ENCODE results near the gene ZBTB34.

The ZBTB34 gene

DNA sequence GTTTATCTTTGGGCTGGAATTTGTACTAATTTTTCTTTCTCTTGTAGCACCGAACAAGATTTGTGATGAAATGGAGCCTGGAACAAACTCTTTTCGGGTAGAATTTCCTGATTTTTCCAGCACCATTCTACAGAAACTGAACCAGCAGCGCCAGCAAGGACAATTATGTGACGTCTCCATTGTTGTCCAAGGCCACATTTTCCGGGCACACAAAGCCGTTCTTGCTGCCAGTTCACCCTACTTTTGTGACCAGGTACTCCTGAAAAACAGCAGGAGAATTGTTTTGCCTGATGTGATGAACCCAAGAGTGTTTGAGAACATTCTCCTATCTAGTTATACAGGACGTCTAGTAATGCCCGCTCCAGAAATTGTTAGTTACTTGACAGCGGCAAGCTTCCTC is 28.0 kb upstream of the ZBTB34 start:
- H3K4me3 ChIP-seq (ENCODE audit: low read length): no peak overlapping the region
- H3K27me3 ChIP-seq (ENCODE audit: control insufficient read depth, insufficient read depth, low read length): no peaks in the 10 kb centered on the region
- H3K27ac ChIP-seq (ENCODE audit: low read length): no peak overlapping the region
- no peak overlapping the region for H3K9ac ChIP-seq (ENCODE audit: low read length)
- H3K9me3 ChIP-seq (ENCODE audit: control insufficient read depth, low read depth, low read length): no peaks in the 10 kb centered on the region
- H3K4me1 ChIP-seq (ENCODE audit: control insufficient read depth, low read depth, low read length): no peaks in the 10 kb centered on the region
- peaks cover 21% of the 10 kb centered on the region for H3K36me3 ChIP-seq (ENCODE audit: control insufficient read depth, low read depth, low read length)

DNA sequence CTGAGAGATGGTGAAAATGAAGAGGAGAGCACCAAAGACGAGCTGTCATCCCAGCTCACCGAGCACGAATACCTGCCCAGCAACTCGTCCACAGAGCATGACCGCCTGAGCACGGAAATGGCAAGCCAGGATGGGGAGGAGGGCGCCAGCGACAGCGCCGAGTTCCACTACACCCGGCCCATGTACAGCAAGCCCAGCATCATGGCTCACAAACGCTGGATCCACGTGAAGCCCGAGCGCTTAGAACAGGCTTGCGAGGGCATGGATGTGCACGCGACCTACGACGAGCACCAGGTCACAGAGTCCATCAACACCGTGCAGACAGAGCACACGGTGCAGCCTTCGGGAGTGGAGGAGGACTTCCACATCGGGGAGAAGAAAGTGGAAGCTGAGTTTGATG is 27.4 kb upstream of the ZBTB34 start:
- no peaks in the 10 kb centered on the region for H3K27me3 ChIP-seq (ENCODE audit: control insufficient read depth, insufficient read depth, low read length)
- no peak overlapping the region for H3K9ac ChIP-seq (ENCODE audit: low read length)
- H3K27ac ChIP-seq (ENCODE audit: low read length): no peak overlapping the region
- no peaks in the 10 kb centered on the region for H3K4me1 ChIP-seq (ENCODE audit: control insufficient read depth, low read depth, low read length)
- H3K9me3 ChIP-seq (ENCODE audit: control insufficient read depth, low read depth, low read length): no peaks in the 10 kb centered on the region
- H3K4me3 ChIP-seq (ENCODE audit: low read length): no peak overlapping the region
- H3K36me3 ChIP-seq (ENCODE audit: control insufficient read depth, low read depth, low read length): peaks cover 21% of the 10 kb centered on the region

DNA sequence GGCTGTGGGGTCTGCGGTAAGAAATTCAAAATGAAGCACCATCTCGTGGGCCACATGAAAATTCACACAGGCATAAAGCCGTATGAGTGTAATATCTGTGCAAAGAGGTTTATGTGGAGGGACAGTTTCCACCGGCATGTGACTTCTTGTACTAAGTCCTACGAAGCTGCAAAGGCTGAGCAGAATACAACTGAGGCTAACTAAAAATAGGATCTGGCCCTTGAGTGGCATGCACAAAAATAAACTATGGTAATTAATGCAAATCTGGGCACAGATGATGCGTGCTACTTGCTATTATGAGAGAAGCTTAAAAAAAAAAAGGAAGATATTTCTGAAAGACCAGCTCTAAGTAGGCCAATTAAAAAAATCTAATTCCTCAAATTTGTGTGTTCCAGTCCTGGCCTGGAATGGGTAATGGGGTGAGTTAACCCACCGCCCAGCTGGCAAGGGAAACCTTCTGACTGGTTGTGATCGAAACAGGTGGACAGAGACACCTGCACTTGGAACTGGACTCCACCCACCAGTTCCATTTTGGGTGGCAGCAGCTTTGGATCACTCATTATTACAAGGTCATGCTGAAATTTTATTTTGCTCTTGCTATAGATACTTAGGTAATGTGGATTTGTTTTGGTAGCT is 26.6 kb upstream of the ZBTB34 start:
- H3K36me3 ChIP-seq (ENCODE audit: control insufficient read depth, low read depth, low read length): peaks cover 21% of the 10 kb centered on the region
- H3K9me3 ChIP-seq (ENCODE audit: control insufficient read depth, low read depth, low read length): no peaks in the 10 kb centered on the region
- no peak overlapping the region for H3K4me3 ChIP-seq (ENCODE audit: low read length)
- no peak overlapping the region for H3K9ac ChIP-seq (ENCODE audit: low read length)
- no peak overlapping the region for H3K27ac ChIP-seq (ENCODE audit: low read length)
- no peaks in the 10 kb centered on the region for H3K4me1 ChIP-seq (ENCODE audit: control insufficient read depth, low read depth, low read length)
- H3K27me3 ChIP-seq (ENCODE audit: control insufficient read depth, insufficient read depth, low read length): no peaks in the 10 kb centered on the region

DNA sequence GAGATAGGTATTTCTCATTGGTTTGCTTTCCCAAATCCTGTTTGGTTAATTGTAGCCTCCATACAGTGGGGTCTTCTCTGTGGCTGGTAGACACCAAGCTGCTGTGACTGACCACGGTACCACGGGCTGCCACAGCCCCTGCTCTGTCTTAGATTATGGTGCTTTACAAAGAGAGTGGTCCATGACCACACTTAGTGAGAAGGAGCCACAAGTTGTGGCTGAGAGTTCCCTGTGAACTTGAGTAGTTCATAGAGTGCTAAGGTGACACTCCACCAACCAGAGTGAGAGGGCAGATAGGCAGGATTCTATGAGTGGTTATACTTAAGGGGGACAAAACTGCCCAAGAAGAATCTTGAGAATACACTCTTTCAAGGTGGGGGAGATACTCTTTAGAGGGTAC is 25.8 kb upstream of the ZBTB34 start:
- no peaks in the 10 kb centered on the region for H3K4me1 ChIP-seq (ENCODE audit: control insufficient read depth, low read depth, low read length)
- H3K9ac ChIP-seq (ENCODE audit: low read length): no peak overlapping the region
- H3K27ac ChIP-seq (ENCODE audit: low read length): no peak overlapping the region
- no peaks in the 10 kb centered on the region for H3K9me3 ChIP-seq (ENCODE audit: control insufficient read depth, low read depth, low read length)
- H3K4me3 ChIP-seq (ENCODE audit: low read length): no peak overlapping the region
- no peaks in the 10 kb centered on the region for H3K27me3 ChIP-seq (ENCODE audit: control insufficient read depth, insufficient read depth, low read length)
- peaks cover 21% of the 10 kb centered on the region for H3K36me3 ChIP-seq (ENCODE audit: control insufficient read depth, low read depth, low read length)

DNA sequence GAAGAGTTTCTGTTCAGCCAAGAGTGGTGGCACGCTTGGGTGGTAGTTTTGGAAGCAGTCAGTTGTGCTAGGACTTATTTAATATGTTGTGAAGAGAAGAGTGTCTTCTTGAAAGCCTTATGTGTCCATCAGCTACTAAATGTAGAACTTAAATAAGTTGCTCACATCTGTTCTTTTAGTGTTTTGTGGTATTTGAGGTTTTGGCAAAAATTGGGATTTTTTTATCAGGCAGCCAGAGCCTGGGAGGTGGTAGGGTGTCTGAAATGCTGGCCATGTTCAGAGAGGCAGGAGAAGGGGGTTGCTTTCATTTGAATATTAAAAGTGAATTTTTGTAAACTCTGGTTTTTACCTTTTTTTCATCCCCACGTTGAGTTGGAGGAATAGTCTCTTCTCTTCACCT is 24.2 kb upstream of the ZBTB34 start:
- Histone ChIP-seq H3K9ac (ENCODE audit: low read length) (no peak overlapping the region), H3K9me3 (ENCODE audit: control insufficient read depth, low read depth, low read length) (no peaks in the 10 kb centered on the region)

DNA sequence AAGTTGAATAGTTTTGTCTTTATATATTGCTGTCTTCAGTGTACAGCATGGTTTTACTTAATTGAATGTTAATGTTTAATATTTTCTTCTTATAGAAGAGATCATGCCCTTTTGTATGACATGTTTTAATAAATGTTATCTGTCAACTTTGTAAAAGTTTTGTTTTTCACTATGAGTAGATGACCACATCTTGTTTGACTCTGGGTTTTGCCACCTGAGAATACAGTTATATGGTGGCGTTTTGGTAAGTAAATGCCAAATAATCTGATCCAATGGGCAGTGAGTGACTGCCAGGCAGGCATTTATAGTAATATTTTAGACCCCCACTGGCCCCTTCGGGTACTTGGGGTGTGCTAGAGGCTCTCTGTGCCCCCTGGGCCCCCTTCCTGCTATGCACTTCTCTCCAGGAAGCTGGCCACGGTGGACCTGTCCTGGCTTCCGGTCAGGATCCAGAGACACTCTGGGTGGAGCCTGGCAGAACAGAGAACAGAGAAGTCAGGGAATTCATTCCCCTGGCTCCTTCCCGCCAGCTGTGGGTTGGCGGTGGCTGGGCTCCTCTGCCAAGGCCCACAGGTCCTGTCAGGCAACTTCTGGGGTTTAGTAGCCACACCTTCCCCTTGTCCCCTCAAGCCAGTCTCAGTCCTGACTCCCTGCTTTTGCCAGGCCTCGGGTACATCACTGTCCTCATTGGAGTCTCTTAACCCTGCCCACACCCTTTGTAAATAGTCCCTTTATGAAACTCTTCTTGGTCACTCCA is 22.2 kb upstream of the ZBTB34 start:
- Histone ChIP-seq H3K9ac (ENCODE audit: low read length) (no peak overlapping the region), H3K4me3 (ENCODE audit: low read length) (no peak overlapping the region), H3K4me1 (ENCODE audit: control insufficient read depth, low read depth, low read length) (no peaks in the 10 kb centered on the region), H3K9me3 (ENCODE audit: control insufficient read depth, low read depth, low read length) (no peaks in the 10 kb centered on the region), H3K27me3 (ENCODE audit: control insufficient read depth, insufficient read depth, low read length) (no peaks in the 10 kb centered on the region), H3K27ac (ENCODE audit: low read length) (no peak overlapping the region), H3K36me3 (ENCODE audit: control insufficient read depth, low read depth, low read length) (peaks cover 12% of the 10 kb centered on the region)

More for the DNA sequence above, 24.2 kb upstream of the ZBTB34 start:
- H3K27ac ChIP-seq (ENCODE audit: low read length): no peak overlapping the region
- peaks cover 21% of the 10 kb centered on the region for H3K36me3 ChIP-seq (ENCODE audit: control insufficient read depth, low read depth, low read length)
- H3K27me3 ChIP-seq (ENCODE audit: control insufficient read depth, insufficient read depth, low read length): no peaks in the 10 kb centered on the region
- no peaks in the 10 kb centered on the region for H3K4me1 ChIP-seq (ENCODE audit: control insufficient read depth, low read depth, low read length)
- no peak overlapping the region for H3K4me3 ChIP-seq (ENCODE audit: low read length)

DNA sequence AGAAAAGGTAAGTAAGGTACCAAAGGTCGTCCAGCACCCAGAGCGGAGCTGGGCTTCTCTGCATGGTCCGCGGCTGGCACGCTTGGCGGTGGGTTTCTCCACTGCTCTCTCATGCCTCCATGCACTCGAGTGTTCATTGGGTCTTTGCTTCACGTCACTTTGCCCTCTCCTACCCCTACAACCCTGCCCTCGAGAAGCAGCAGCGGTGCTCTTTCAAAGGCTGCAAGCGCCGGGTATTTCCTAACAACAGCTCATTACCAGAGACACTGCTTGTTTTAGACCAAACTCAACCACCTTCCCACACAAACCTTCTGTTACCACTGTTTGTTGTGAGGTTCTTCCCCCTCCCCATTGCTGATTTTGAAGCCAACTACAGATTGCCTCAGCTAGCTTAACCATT is 21.5 kb upstream of the ZBTB34 start:
- H3K9me3 ChIP-seq (ENCODE audit: control insufficient read depth, low read depth, low read length): no peaks in the 10 kb centered on the region
- no peak overlapping the region for H3K4me3 ChIP-seq (ENCODE audit: low read length)
- H3K27me3 ChIP-seq (ENCODE audit: control insufficient read depth, insufficient read depth, low read length): no peaks in the 10 kb centered on the region
- H3K9ac ChIP-seq (ENCODE audit: low read length): no peak overlapping the region
- H3K4me1 ChIP-seq (ENCODE audit: control insufficient read depth, low read depth, low read length): no peaks in the 10 kb centered on the region
- peaks cover 5% of the 10 kb centered on the region for H3K36me3 ChIP-seq (ENCODE audit: control insufficient read depth, low read depth, low read length)
- no peak overlapping the region for H3K27ac ChIP-seq (ENCODE audit: low read length)

DNA sequence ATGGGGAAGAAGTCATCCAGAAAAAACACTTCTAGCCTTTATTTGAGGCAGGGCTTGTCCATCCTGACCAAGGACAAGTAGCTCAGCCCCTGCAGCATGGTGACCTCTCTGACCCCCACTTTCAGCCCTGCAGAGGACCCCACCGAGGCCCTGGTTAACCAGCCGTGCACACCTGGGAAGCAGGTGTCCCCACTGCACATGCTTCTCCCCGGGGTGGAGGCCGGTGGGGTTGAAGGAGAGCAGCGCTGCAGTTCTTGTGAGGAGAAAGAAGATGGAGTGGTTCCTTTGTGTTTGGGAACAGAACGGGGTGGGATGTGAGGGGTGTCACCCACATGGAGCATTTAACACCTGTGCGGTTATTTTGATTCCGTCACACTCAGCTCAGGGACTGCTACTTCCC is 21.1 kb upstream of the ZBTB34 start:
- Histone ChIP-seq H3K9ac (ENCODE audit: low read length) (no peak overlapping the region), H3K27ac (ENCODE audit: low read length) (no peak overlapping the region), H3K9me3 (ENCODE audit: control insufficient read depth, low read depth, low read length) (no peaks in the 10 kb centered on the region), H3K36me3 (ENCODE audit: control insufficient read depth, low read depth, low read length) (peaks cover under 1% of the 10 kb centered on the region), H3K4me1 (ENCODE audit: control insufficient read depth, low read depth, low read length) (no peaks in the 10 kb centered on the region), H3K4me3 (ENCODE audit: low read length) (no peak overlapping the region), H3K27me3 (ENCODE audit: control insufficient read depth, insufficient read depth, low read length) (no peaks in the 10 kb centered on the region)

DNA sequence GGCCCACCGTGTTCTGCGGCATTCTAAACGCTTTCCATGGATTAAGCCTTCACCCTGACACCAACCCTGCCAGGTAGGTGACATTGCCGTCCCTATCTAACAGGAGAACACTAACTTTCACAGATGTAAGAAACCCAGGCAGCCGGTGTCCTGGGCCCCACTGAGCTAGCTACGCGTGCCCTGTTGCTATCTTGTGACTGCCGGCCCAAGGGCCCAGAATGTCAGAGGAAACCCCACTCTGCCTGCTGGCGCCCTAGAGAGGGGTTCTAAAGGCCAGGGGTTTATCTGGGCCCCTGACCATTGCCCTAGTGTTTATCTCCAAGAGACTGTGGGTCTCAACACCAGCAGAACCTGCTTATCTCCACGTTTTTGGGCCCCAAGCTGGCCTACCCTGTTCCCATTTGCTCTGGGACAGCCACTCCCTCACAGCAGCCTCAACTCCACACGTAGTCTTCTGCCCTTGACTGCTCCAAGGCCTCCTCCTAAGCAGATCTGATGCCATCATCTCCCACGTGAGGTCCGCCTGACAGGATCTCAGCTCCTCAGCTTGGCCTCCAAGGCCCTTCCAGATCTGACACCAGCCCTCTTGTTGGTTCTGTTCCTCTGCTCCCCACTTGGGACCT is 18.1 kb upstream of the ZBTB34 start:
- Histone ChIP-seq H3K4me1 (ENCODE audit: control insufficient read depth, low read depth, low read length) (no peaks in the 10 kb centered on the region), H3K4me3 (ENCODE audit: low read length) (no peak overlapping the region), H3K9ac (ENCODE audit: low read length) (no peak overlapping the region), H3K27me3 (ENCODE audit: control insufficient read depth, insufficient read depth, low read length) (no peaks in the 10 kb centered on the region), H3K36me3 (ENCODE audit: control insufficient read depth, low read depth, low read length) (no peaks in the 10 kb centered on the region), H3K27ac (ENCODE audit: low read length) (no peak overlapping the region), H3K9me3 (ENCODE audit: control insufficient read depth, low read depth, low read length) (no peaks in the 10 kb centered on the region)

DNA sequence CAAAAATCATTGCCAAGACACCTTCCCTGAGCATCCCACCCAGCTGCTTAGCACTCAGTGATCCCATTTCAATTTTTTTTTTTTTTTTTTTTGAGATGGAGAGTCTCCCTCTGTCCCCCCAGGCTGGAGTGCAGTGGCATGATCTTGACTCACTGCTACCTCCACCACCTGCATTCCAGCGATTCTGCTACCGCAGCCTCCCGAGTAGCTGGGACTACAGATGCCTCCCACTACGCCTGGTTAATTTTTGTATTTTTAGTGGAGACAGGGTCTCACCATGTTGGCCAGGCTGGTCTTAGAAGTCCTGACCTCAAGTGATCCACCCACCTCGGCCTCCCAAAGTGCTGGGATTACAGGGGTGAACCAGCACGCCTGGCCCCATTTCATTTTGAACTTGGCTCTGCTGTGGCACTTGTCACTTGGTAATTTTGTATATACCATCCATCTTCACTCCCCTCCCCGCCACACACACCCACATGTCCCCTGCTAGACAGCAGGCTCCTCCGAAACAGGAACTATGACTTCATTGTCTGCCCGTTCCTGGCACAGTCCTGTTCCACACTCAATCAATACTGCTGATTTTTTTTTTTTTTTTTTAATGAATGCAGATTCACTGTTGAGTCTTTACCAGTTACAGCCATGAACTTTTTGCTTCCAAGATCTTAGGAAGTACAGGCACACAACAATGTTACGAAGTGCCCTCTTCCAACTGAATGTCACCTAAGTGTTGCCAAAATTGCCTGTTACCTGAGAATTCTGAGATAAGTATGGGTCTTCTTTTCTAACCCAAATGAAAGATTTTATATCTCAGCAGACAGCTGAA is 17.3 kb upstream of the ZBTB34 start:
- H3K9me3 ChIP-seq (ENCODE audit: control insufficient read depth, low read depth, low read length): no peaks in the 10 kb centered on the region
- H3K27ac ChIP-seq (ENCODE audit: low read length): no peak overlapping the region
- no peak overlapping the region for H3K4me3 ChIP-seq (ENCODE audit: low read length)
- H3K36me3 ChIP-seq (ENCODE audit: control insufficient read depth, low read depth, low read length): no peaks in the 10 kb centered on the region
- no peak overlapping the region for H3K9ac ChIP-seq (ENCODE audit: low read length)
- H3K4me1 ChIP-seq (ENCODE audit: control insufficient read depth, low read depth, low read length): no peaks in the 10 kb centered on the region
- H3K27me3 ChIP-seq (ENCODE audit: control insufficient read depth, insufficient read depth, low read length): no peaks in the 10 kb centered on the region

DNA sequence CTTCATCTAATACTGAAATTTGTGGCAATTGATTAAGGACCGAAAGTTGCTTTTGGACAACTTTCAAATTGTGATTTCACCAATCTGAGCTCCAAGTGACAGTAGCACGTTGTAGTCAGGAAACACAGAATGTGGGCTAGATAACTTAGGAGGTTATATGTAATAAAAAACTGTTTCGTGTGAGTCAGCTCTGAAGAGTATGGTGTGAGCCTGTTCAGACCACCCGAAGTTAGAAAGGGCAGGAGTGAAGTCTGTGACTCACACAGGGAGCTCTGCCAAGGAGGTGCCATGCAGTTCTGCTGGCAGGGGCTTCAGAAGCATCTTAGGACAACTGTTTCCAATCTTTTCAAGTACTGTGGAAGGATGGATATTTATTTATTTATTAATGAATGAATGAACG is 16.4 kb upstream of the ZBTB34 start:
- Histone ChIP-seq H3K27ac (ENCODE audit: low read length) (no peak overlapping the region), H3K4me3 (ENCODE audit: low read length) (no peak overlapping the region), H3K9ac (ENCODE audit: low read length) (no peak overlapping the region), H3K9me3 (ENCODE audit: control insufficient read depth, low read depth, low read length) (no peaks in the 10 kb centered on the region), H3K4me1 (ENCODE audit: control insufficient read depth, low read depth, low read length) (no peaks in the 10 kb centered on the region), H3K36me3 (ENCODE audit: control insufficient read depth, low read depth, low read length) (no peaks in the 10 kb centered on the region), H3K27me3 (ENCODE audit: control insufficient read depth, insufficient read depth, low read length) (no peaks in the 10 kb centered on the region)

Measured in iPS-18a (cell line).